Stimulated activated CD4-positive, alpha-beta T cell treated with anti-CD3 and anti-CD28 coated beads, Interleukin-2, amount 100 ng/mL, for 48 hours (primary cell): Measurements from ENCODE around the gene DCAF17.

Experiments
- DNase-seq, 2 donors: peaks; one replicate each; pipeline ENCODE4 v3.0.0-alpha.2; 2020

The DCAF17 gene

DNA sequence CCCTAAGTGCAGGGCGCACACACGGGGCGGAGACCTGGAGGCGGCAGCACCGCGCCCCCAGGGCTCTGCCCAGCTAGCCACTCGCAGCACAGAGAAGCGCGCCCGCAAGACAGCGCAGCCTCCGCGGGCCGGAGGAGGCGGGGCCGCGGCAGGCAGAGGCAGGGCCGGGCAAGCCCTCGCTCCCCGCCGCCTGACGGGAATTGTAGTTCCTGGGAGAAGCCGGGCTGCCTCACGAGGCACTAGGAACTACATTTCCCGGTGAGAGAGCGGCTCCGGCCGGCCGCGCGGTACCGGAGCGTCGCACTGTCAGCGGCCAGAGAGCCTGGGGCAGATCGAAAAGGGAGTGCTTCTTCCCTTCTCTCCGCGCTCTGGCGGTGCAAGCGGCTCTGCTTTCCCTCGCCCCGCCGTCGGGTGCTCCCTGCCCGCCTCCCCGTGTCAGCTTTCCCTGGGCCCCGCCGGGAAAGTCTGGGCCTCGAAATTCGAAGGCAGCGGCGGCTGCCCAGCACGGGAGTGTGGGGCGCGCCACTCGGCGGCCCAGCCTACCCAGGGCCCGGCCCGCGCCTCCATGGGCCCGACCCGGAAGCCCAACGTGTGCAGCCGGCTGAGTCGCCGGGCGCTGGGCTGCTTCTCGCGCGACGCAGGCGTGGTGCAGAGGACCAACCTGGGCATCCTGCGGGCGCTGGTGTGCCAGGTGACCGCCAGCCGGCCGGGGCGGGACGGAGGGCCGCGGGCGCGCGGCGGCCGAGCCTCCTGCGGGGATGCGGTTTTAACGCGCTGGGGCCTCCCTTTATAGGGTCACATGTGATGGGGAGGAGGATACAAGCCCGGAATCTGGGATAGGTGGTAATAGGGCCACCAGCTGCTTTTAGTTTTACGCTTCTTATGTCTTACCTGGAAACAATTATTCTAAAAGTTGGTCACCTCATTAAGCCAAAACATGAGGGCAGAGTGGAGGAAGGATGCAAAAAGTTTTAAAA, at the start of gene DCAF17:
TSS of gene DCAF17 (plus strand) at position 214 of the 977 bp plus-strand sequence. CDS start at position 566, 352 bp downstream.
- peak; percentile 87 to 90 for DNase-seq

DNA sequence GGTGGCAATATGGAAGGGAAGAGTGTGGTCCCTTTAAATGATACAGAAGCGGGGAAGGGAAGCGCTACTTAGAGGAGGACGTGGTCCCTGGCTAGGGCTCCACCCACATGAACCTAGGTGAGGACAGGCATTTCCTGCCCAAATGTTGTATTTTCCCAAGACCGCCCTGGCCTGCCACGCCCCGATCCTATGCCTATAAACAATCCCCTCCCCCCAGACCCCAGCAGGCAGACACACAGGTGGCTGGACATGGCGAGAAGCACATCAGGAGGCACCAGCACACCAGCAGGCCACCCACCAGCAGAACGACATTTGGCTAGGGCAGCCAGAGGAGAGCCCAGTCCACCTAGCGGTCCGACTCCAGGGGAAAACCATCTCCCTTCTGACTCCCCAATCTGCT, 47.4 kb upstream of the DCAF17 start:
- no peak for DNase-seq

- DNase-seq: no peak
Measured at GRCh38 chr2:171387052-171387451, 47.0 kb upstream of the DCAF17 start.

DNA sequence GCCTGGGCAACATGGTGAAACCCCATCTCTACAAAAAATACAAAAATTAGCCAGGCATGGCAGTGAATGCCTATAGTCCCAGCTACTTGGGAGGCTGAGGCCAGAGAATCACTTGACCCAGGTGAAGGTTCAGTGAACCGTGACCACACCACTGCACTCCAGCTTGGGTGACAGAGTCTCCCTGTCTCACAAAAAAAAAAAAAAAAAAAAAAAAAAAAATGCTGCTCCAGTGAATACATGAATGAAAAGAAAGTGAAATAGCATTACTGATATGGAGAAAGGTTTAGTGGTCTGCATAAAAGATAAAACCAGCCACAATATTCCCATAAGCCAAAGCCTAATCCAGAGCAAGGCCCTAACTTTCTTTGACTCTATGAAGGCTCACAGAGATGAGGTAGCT, 44.7 kb upstream of the DCAF17 start:
- no peak for DNase-seq

GRCh38 chr2:171389780-171390179, 44.2 kb upstream of the DCAF17 start:
- no peak for DNase-seq

DNA sequence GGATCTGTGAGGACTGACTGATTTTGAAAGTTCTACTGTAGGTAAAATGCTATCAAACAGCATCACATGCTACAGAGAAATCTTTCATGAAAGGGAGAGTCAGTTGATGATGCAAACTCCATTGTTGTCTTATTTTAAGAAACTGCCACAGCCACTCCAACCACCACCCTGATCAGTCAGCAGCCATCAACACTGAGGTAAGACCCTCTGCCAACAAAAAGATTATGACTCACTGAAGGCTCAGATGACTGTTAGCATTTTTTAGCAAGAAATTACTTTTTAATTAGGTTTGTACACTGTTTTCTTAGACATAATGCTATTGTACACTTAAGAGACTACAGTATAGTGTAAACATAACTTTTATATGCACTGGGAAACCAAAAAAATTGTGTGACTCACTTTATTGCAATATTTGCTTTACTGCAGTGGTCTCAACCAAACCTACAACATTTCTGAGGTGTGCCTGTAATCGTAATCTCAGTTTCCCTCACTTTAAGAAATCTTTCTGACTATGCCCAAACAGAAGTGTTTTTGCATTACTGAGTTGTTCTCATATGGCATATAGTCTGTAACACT, 43.0 kb upstream of the DCAF17 start:
- no peak for DNase-seq

DNA sequence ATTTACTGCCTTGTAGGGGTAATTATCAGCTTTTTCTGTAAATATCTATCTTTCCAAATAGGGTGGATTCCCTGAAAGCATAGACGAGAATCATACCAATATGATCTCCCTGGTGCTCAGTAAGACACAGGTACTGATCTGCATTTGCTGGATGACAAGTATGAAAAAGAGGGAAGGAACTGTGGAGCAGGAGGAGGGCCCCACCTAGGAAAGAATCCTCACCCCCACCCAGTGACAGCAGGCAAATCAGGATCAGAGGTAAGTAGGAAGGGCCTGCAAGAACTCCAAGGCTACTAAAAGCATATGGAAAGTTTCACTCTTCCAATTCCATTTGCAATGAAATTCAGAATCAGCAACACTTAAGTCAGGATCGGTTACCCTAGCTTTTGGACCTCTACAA, 42.5 kb upstream of the DCAF17 start:
- no peak for DNase-seq

DNA sequence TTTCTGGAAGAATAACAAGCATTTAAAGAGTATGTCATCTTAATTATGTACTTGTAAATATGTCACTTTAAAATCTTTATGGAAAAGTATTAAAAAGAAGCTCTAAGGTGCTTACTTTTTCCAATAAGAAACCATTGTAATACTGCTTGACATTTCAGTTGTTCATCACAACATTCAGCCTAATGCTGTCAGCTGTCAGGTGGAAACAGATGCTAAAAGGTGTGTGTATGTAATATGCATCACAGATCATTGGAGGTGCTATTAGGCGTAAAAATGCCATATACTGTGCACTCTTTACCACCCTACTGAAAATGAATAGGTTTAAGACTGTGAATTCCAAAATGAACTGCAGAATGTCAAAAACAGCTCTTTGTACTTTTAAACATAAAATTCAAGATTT, 40.5 kb upstream of the DCAF17 start:
- no peak for DNase-seq

- DNase-seq: no peak
Measured at GRCh38 chr2:171394164-171394740, 39.8 kb upstream of the DCAF17 start.

DNA sequence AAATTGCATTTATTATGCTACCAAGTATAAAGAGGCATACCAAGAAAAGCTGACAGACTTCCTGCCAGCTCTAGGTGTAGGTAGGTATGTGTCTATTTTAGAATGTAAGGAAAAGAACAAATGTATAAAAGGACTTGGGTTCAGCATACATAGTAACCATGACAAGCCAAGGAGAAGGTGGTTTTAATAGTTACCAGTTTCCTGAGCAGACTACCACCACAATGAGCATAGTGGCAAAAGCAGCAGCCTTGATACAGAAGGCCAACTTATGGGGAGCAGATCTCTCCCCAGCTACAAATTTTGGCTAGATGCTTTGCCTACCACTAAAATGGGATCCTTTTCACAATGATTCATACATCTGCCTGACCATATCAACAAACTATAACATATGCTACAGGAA, 34.7 kb upstream of the DCAF17 start:
- DNase-seq: no peak

- DNase-seq: no peak
Measured at GRCh38 chr2:171400395-171400794, 33.6 kb upstream of the DCAF17 start.

GRCh38 chr2:171401947-171402346, 32.1 kb upstream of the DCAF17 start:
- no peak for DNase-seq

DNA sequence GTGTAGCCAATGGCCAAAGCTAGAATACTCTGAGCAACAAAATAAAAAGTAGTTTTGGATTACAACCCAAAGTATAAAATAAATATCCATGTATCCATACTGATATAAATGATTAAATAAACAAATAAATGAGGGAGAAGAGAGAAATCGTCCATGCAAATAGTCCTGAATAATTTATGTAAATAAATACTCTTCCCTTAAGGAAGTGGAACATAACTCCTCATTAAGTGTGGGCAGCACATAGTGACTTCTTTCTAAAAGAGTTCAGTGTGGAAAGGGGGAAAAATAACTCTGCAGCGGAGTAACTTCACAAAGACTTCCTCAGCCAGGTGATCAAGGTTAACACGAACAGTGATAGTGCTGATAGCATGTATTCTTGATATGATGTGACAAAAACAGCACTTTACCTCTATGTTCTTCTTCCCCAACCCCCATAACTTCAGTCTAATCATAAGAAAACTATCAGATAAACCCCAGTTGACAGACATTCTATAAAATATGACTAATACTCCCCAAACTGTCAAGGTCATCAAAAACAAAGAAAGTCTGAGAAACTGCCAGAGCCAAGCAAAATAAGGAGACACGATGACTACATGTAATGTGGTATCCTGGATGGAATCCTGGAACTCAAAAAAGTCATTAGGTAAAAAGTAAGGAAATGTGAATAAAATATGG, 31.0 kb upstream of the DCAF17 start:
- no peak for DNase-seq

GRCh38 chr2:171404261-171404660, 29.8 kb upstream of the DCAF17 start:
- DNase-seq: no peak

DNA sequence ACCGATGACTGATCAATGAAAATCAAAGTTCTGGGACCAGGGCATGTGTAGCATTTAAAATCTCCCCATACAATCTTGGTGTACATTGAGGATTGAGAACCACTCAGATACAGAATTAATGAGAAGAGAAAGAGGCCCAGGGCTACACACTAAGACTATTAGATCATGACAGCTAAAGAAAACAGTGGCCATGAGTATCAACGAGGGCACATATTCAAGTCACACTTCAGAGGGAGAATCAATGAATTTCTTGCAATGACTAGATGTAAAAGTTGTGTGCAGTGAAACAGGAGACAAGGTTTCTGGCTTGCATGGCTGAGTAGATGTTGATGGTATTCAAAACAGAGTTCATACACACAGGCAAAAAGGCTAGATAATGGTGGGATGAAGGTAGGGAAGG, 29.3 kb upstream of the DCAF17 start:
- no peak for DNase-seq

- DNase-seq: no peak
Measured at GRCh38 chr2:171405546-171405945, 28.5 kb upstream of the DCAF17 start.

- no peak for DNase-seq
Measured at GRCh38 chr2:171406044-171406443, 28.0 kb upstream of the DCAF17 start.

GRCh38 chr2:171407030-171407675, 26.9 kb upstream of the DCAF17 start:
- DNase-seq: no peak

DNA sequence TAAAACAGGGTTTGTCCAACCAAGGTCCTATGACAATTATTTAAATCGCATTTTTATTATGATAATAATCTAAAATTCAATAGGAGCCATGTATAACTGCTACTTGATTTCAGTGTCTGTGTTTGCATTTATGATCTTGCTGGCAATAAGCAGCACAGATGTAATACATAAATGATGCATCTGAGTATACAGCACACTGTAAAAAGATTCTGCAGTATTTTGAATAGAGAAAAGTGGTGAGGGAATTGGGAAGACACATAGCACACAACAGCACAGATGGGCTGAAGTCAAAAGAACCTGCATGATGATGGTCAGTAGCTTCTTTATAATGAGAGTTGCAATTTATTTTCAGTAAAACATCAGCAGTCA, 26.4 kb upstream of the DCAF17 start:
- no peak for DNase-seq

GRCh38 chr2:171409436-171409971, 24.5 kb upstream of the DCAF17 start:
- DNase-seq: no peak

DNA sequence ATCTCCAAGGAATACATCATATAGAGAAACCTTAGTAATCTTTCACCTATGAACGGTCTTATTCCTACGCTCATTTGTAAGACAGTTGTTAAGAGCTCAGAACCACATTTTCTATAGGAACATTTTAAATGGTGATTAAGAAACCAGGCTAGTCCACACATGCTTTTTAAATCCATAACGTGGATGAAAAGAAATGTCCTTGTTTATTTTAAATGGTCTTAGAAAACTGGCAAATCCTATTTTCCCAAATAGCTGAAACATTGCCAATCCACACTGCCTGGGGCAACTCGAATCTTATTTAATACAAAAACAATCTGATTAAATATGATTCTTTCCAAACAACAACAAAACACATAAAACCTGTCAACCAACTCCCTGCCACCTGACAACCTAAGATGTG, 23.9 kb upstream of the DCAF17 start:
- DNase-seq: no peak

GRCh38 chr2:171410624-171411023, 23.4 kb upstream of the DCAF17 start:
- no peak for DNase-seq

DNA sequence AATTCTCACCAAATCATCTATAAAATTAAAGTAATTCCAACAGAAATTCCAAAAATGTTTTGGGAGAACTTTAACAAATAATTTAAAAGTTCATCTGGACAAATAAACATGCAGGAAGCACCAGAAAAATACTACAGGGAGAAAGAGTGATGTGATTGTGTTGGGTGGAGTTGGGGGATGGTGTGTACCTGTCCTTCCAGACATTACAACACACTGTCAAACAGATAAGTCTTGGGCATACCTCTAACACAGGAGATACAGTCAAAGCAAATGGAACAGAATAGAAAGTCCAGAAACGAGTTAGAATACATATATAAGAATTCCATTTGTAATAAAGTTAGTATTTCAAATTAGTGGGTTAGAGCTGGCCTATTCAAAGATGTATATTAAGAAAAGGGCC, 22.8 kb upstream of the DCAF17 start:
- no peak for DNase-seq
